ENCODE measurements around the gene COL9A3.

COL9A3 gene

GRCh38 chr20:62826646-62827310 lies 9.9 kb downstream of the COL9A3 start:
- H3K36me3 ChIP-seq, result no peaks in the 10 kb centered on the region
- H3K27ac ChIP-seq, result no peak overlapping the region; the same call in 1 of the 2 replicates
- no peaks in the 10 kb centered on the region for H3K9me3 ChIP-seq (ENCODE audit: severe bottlenecking)
- H3K27me3 ChIP-seq (ENCODE audit: insufficient read depth, low read depth, severe bottlenecking), result no peaks in the 10 kb centered on the region
- H3K4me3 ChIP-seq (ENCODE audit: low read depth, low read length), result no peak overlapping the region
- DNase-seq, result no peak
- TF ChIP-seq CTCF (IDR thresholded peaks at IDR 0.05; ENCODE audit: low read depth, low read length), result no peak

GRCh38 chr20:62827311-62828038 lies 10.6 kb downstream of the COL9A3 start:
- Histone ChIP-seq H3K9me3 (ENCODE audit: severe bottlenecking) (no peaks in the 10 kb centered on the region), H3K36me3 (no peaks in the 10 kb centered on the region), H3K27me3 (ENCODE audit: insufficient read depth, low read depth, severe bottlenecking) (no peaks in the 10 kb centered on the region), H3K27ac (no peak overlapping the region), H3K4me3 (ENCODE audit: low read depth, low read length) (no peak overlapping the region)
- TF ChIP-seq CTCF (IDR thresholded peaks at IDR 0.05; ENCODE audit: low read depth, low read length), result no peak
- DNase-seq, result no peak

DNA sequence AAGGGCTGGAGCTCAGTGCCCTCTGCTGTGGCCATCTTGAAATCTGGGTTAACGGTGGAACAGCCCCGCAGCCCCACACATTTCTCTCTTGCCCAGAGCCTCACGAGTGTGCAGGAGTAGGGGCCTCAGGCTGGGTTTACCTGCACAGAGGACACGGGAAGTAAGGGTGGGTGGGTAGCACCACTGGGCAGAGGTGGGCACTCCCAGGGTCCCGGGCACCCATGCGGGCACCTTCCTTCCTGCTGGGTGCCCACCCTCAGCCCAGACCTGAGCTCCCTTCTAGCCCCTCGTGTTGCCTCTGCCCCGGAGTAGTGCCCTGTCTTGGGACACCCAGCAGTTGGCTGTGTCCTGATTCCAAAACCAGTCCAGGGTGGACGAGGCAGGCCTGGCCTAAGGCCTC lies 11.2 kb downstream of the COL9A3 start:
- Histone ChIP-seq H3K4me3 (ENCODE audit: low read depth, low read length) (no peak overlapping the region), H3K36me3 (no peaks in the 10 kb centered on the region), H3K9me3 (ENCODE audit: severe bottlenecking) (no peaks in the 10 kb centered on the region), H3K27me3 (ENCODE audit: insufficient read depth, low read depth, severe bottlenecking) (no peaks in the 10 kb centered on the region), H3K27ac (no peak overlapping the region)
- no peak for DNase-seq
- TF ChIP-seq CTCF (IDR thresholded peaks at IDR 0.05; ENCODE audit: low read depth, low read length), result no peak

- Histone ChIP-seq H3K9me3 (ENCODE audit: severe bottlenecking) (no peaks in the 10 kb centered on the region), H3K36me3 (no peaks in the 10 kb centered on the region), H3K27ac (no peak overlapping the region), H3K4me3 (ENCODE audit: low read depth, low read length) (no peak overlapping the region), H3K27me3 (ENCODE audit: insufficient read depth, low read depth, severe bottlenecking) (no peaks in the 10 kb centered on the region)
- DNase-seq, result no peak
- TF ChIP-seq CTCF (IDR thresholded peaks at IDR 0.05; ENCODE audit: low read depth, low read length), result no peak
These were observed 11.8 kb downstream of the COL9A3 start for GRCh38 chr20:62828511-62829230.

GRCh38 chr20:62829231-62830230 lies 12.7 kb downstream of the COL9A3 start:
- Histone ChIP-seq H3K27ac (no peak overlapping the region), H3K4me3 (ENCODE audit: low read depth, low read length) (no peak overlapping the region), H3K36me3 (no peaks in the 10 kb centered on the region), H3K27me3 (ENCODE audit: insufficient read depth, low read depth, severe bottlenecking) (no peaks in the 10 kb centered on the region), H3K9me3 (ENCODE audit: severe bottlenecking) (no peaks in the 10 kb centered on the region)
- no peak for DNase-seq
- no peak for TF ChIP-seq CTCF (IDR thresholded peaks at IDR 0.05; ENCODE audit: low read depth, low read length)
